HepG2 (cell line): Measurements from ENCODE around the gene PCDH12. TPM values are rescaled to one million over a fixed set of nuclear protein-coding genes. Genes with fewer than 3 reads are reported as not detected.

Source experiments
- ASH2L ChIP-seq: fragments of 300-600, 200-600 bp; sonication (generic); IDR thresholded peaks from 2 replicates; pipeline ENCODE4 v1.7.0; 2017; ENCODE audit warnings: low read depth, mild to moderate bottlenecking, moderate library complexity, mixed read lengths, low read length; ENCODE audit not compliant: insufficient read length
- CSRNP2 ChIP-seq: sonication (generic); formaldehyde crosslinking; conservative IDR thresholded peaks from 2 replicates; pipeline ENCODE4 v1.8.0; 2022; ENCODE audit warnings: low read depth, missing genetic modification reagents
- DMAP1 ChIP-seq: IDR thresholded peaks from 2 replicates; pipeline ENCODE4 v1.6.1; 2016
- ETV5 ChIP-seq: IDR thresholded peaks from 2 replicates; pipeline ENCODE4 v1.6.1; 2018; ENCODE audit warnings: missing biosample characterization, missing genetic modification reagents, inconsistent platforms, borderline replicate concordance
- GATA4 ChIP-seq: sonication (generic); IDR thresholded peaks from 2 replicates; pipeline ENCODE4 v1.6.1; 2016; ENCODE audit warnings: antibody characterized with exemption, low read depth, borderline replicate concordance
- MAFG ChIP-seq: sonication (generic); formaldehyde crosslinking; IDR thresholded peaks from 2 replicates; pipeline ENCODE4 v1.5.1; 2020; ENCODE audit warnings: mild to moderate bottlenecking, missing genetic modification reagents
- MIXL1 ChIP-seq: IDR thresholded peaks from 2 replicates; pipeline ENCODE4 v1.6.1; 2016
- NONO ChIP-seq, 2 experiments: fragments of 450-650 bp in 1 of 2; sonication (generic) in 1 of 2; formaldehyde crosslinking in 1 of 2; IDR thresholded peaks in 1 of 2; conservative IDR thresholded peaks in 1 of 2; 2 replicates each; pipeline versions ENCODE4 v1.6.1 to v1.8.0; 2017 to 2022; ENCODE audit warnings: mild to moderate bottlenecking in 1 of 2, missing genetic modification reagents in 1 of 2, moderate library complexity in 1 of 2
- REST ChIP-seq, 2 experiments: IDR thresholded peaks; 2 replicates each; pipeline ENCODE4 v1.6.1; 2011 to 2012; ENCODE audit warnings: low read length in 2 of 2, borderline replicate concordance in 1 of 2, low read depth in 1 of 2, mild to moderate bottlenecking in 1 of 2, moderate library complexity in 1 of 2
- RXRA ChIP-seq: sonication (generic); formaldehyde crosslinking; IDR thresholded peaks from 2 replicates; pipeline ENCODE4 v1.5.1; 2020; ENCODE audit warnings: missing genetic modification reagents
- SNAPC2 ChIP-seq: sonication (generic); formaldehyde crosslinking; IDR thresholded peaks from 2 replicates; pipeline ENCODE4 v1.8.1; 2022; ENCODE audit warnings: mild to moderate bottlenecking, missing genetic modification reagents
- ZNF333 ChIP-seq: sonication (generic); formaldehyde crosslinking; IDR thresholded peaks from 2 replicates; pipeline ENCODE4 v1.4.0; 2020; ENCODE audit warnings: mild to moderate bottlenecking, missing genetic modification reagents, borderline replicate concordance
- ZNF383 ChIP-seq: sonication (generic); formaldehyde crosslinking; IDR thresholded peaks from 2 replicates; pipeline ENCODE4 v1.4.0; 2020; ENCODE audit warnings: missing genetic modification reagents, mild to moderate bottlenecking, borderline replicate concordance
- ZNF577 ChIP-seq: sonication (generic); formaldehyde crosslinking; IDR thresholded peaks from 2 replicates; pipeline ENCODE4 v1.4.0; 2020; ENCODE audit warnings: mild to moderate bottlenecking, low read depth, missing genetic modification reagents, borderline replicate concordance
- ZNF607 ChIP-seq: sonication (generic); formaldehyde crosslinking; IDR thresholded peaks from 2 replicates; pipeline ENCODE4 v1.5.1; 2020; ENCODE audit warnings: missing genetic modification reagents, mild to moderate bottlenecking, borderline replicate concordance
- ZNF687 ChIP-seq: sonication (generic); formaldehyde crosslinking; IDR thresholded peaks from 2 replicates; pipeline ENCODE4 v1.5.1; 2020; ENCODE audit warnings: mild to moderate bottlenecking, missing genetic modification reagents, moderate library complexity
- ZNF773 ChIP-seq: sonication (generic); formaldehyde crosslinking; IDR thresholded peaks from 2 replicates; pipeline ENCODE4 v1.4.0; 2020; ENCODE audit warnings: missing genetic modification reagents, borderline replicate concordance
- ZSCAN30 ChIP-seq: sonication (generic); formaldehyde crosslinking; IDR thresholded peaks from 2 replicates; pipeline ENCODE4 v1.5.0; 2020; ENCODE audit warnings: mild to moderate bottlenecking, missing genetic modification reagents
- polyA plus RNA-seq, 8 experiments: library from polyadenylated mRNA; depleted of rRNA in 3 of 8; stranded (reverse) in 7 of 8; unstranded in 1 of 8; fragments of >200 nt; fragmentation: Illumina TruSeq in 4 of 8; extraction: Trizol in 4 of 8; gene quantifications; 2 replicates each; pipeline versions ENCODE4 v1.2.1 to v1.2.3, GENCODE V29; 2011 to 2016; ENCODE audit warnings: low read depth in 4 of 8, missing spikeins in 1 of 8, mixed read lengths in 1 of 8; ENCODE audit not compliant: insufficient read depth in 1 of 8
- total RNA-seq, 5 experiments: library from RNA; depleted of rRNA; stranded (reverse); fragments of >200 nt; fragmentation: Illumina TruSeq; extraction: Trizol; gene quantifications; 2 replicates each; pipeline ENCODE4 v1.2.3, GENCODE V29; 2016; ENCODE audit warnings: low read depth in 1 of 5

PCDH12 gene
- total and polyA plus RNA-seq, 2 of the 13 experiments (the other 11 are each of a cell fraction or from before 2014, with no cell fraction given): not detected

GRCh38 chr5:141923448-141924313 is 34.3 kb downstream of the PCDH12 start, which contains the start of gene DELE1 (continued):
- TF ChIP-seq REST (IDR thresholded peaks at IDR 0.05; ENCODE audit: borderline replicate concordance in 1 of 2, low read depth in 1 of 2, low read length in 2 of 2) (no peak), CSRNP2 (CRISPR knock-in tag) (no peak), NONO (IDR thresholded peaks at IDR 0.05) (no peak), NONO (CRISPR knock-in tag; conservative IDR thresholded peaks at IDR 0.05) (peak; percentile 35; the same call in 1 of the 2 replicates), ETV5 (peak; percentile 73), ZNF577 (CRISPR knock-in tag) (peak; percentile 79; the same call in 1 of the 2 replicates), ZNF687 (peak; percentile 98), ZNF607 (CRISPR knock-in tag) (peak; percentile 63), MIXL1 (CRISPR knock-in tag) (peak; percentile 60), ZSCAN30 (CRISPR knock-in tag) (no peak), SNAPC2 (CRISPR knock-in tag) (peak; percentile 66; the same call in 1 of the 2 replicates), ZNF333 (CRISPR knock-in tag) (peak; percentile 50; the same call in 1 of the 2 replicates), RXRA (CRISPR knock-in tag) (peak; percentile 53; the same call in 1 of the 2 replicates), ZNF383 (CRISPR knock-in tag) (0 out of 2 replicates have a peak, but pooled peaks have one; percentile 49), GATA4 (peak; percentile 60; the same call in 1 of the 2 replicates), ZNF773 (no peak), MAFG (CRISPR knock-in tag) (no peak), DMAP1 (CRISPR knock-in tag) (peak; percentile 94), ASH2L (peak; percentile 85)
